Pancreas (tissue), 10 donors: Measurements from ENCODE around the gene OPN1MW3. TPM values are rescaled to one million over a fixed set of nuclear protein-coding genes. Genes with fewer than 3 reads are reported as not detected.
"Not testable (repeated sequence)": the region's sequence is repeated elsewhere in the genome, so short reads cannot be mapped to it uniquely, and the experiment has no call there.

Experiments
- ATAC-seq, 4 donors: fragments of 200-7000 bp; cut with Tn5 transposase; one replicate each; pipeline versions ENCODE4 v1.8.0 to v1.9.1; 2020; ENCODE audit warnings: mild to moderate bottlenecking in 4 of 4, moderate library complexity in 4 of 4
- DNase-seq, 6 donors: peaks; one replicate each; pipeline ENCODE4 v3.0.0-alpha.2; 2020
- FAIRE-seq: peaks from 2 replicates; lab custom pipeline; 2012; peaks lifted over from hg19 to GRCh38; lab: Jason Lieb, UNC
- H3K27ac ChIP-seq, 4 donors: fragments of 200-600 bp; sonication (generic); 1 replicate in 3 of 4; 2 replicates in 1 of 4; pipeline versions ENCODE4 v1.5.0 to v1.8.0; 2020
- H3K27me3 ChIP-seq, 4 donors: fragments of 200-600 bp; one replicate each; pipeline ENCODE4 v1.8.0; 2021
- H3K36me3 ChIP-seq, 3 donors: fragments of 200-600 bp; sonication (generic) in 1 of 3; one replicate each; pipeline versions ENCODE4 v1.5.0 to v1.8.0; 2020 to 2021
- H3K4me1 ChIP-seq, 3 donors: fragments of 200-600 bp; one replicate each; pipeline ENCODE4 v1.8.0; 2021
- H3K4me3 ChIP-seq, 4 donors: fragments of 200-600 bp; sonication (generic) in 2 of 4; one replicate each; pipeline versions ENCODE4 v1.5.0 to v1.8.0; 2020 to 2021
- H3K9me3 ChIP-seq, 4 donors: fragments of 200-600 bp; one replicate each; pipeline ENCODE4 v1.8.0; 2021
- WGBS, 2 donors: extraction: QIAGEN DNeasy Blood & Tissue Kit; methylation state at CpG; one replicate each; pipeline ENCODE4 v1.1.7; 2013; 5-methylcytosine and 5-hydroxymethylcytosine counted together
- intact Hi-C, 3 donors: fragments of 100-400 bp; cut with DNase I; formaldehyde crosslinking; loops; one replicate each; pipeline versions ENCODE4 v1.11.1 to v1.14.2; 2022
- polyA plus RNA-seq, 2 donors: library from polyadenylated mRNA; stranded (reverse); fragments of 200-250 nt; gene quantifications; one replicate each; pipeline ENCODE4 v1.2.3, GENCODE V29; 2013
- total RNA-seq, 6 donors: library from RNA; stranded (reverse); fragmentation: NEBNext Ultra II Directional in 4 of 6; extraction: Animal tissue kit (Norgen Biotek cat#: 25700) in 4 of 6; gene quantifications; one replicate each; pipeline versions ENCODE4 v1.2.1 to v1.2.4, GENCODE V29; 2021 to 2023
- TF ChIP-seq, protein P1 (sequence below), 4 donors: fragments of 200-600 bp; sonication (generic) in 3 of 4; IDR thresholded peaks; one replicate each; pipeline versions ENCODE4 v1.5.0 to v1.8.0; 2021; ENCODE audit warnings: antibody characterized with exemption in 4 of 4
- donor health status: healthy with polysubstance abuse.
- donor health status: DM: no; HTN: no; CAD: no; lungs with moderate emphysema.
- donor health status: DM: no; HTN: no; CAD: no.
- donor health status: control.
- donor health status: control.
- donor health status: Bipolar disorder and iron deficiency.
- donor health status: DM: yes; HTN: yes; CAD: no.
- donor health status: DM: no; HTN: no; CAD: no.
- donor health status: DM: no; HTN: no; CAD: no.
- donor health status: DM: yes; HTN: yes; CAD: no.

OPN1MW3 gene
- total and polyA plus RNA-seq, 8 donors = not detected

DNA sequence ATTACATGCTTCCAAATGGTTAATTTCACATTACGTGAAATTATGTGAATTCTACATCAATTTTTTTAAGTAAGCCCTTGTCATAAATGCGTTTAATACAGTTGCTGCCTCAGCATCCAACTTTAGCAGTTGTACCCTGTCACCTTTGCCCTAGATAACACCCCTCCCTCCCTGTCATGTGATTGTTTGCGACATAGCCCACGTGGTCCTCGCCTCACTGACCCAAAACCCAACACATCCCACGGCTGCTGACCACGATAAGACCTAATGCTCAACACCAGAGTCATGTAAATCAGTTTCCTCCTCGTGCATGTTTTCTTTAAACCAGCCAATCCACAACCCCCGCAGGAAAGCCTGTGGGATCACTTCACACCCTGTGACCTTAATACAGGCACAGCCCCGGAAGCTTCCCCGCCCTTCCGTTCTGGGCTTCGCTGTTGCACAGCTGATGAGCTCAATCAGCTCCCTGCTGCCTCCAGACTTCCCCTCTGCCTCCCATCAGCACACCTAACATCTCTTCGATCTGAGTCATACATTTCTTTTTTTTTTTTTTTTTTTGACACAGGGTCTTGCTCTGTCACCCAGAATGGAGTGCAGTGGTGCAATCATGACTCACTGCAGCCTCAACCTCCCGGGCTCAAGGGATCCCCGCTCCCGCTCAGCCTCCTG, 9.9 kb upstream of the OPN1MW3 start:
- H3K4me3 ChIP-seq, H3K27ac ChIP-seq, H3K4me1 ChIP-seq, H3K9me3 ChIP-seq, H3K36me3 ChIP-seq, DNase-seq, H3K27me3 ChIP-seq, intact Hi-C loops: not testable (repeated sequence)
- ATAC-seq = peak in 3 of 4 donors; percentile 70 to 86 (median 82)
- no CpG with 5 or more reads among the region's 17 CpGs for WGBS, 2 donors
- peak; percentile 93 for FAIRE-seq

DNA sequence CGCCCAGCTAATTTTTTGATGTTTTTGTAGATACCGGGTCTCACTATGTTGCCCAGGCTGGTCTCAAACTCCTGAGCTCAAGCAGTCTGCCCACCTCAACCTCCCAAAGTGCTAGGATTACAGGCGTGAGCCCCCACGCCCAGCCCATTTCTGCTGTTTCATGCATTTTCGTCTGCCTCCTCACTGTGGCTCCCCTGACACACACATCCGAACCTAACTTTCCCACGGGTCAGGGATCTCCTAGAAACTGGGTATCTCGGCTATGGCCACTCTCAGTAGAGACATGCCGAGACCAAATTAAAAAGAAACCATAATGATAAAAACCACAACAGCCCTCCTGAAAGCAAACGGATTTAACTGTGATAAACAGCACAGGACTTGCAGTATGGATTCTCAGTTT, 9.3 kb upstream of the OPN1MW3 start:
- H3K4me1 ChIP-seq, H3K4me3 ChIP-seq, H3K36me3 ChIP-seq, FAIRE-seq, H3K27ac ChIP-seq, intact Hi-C loops, H3K9me3 ChIP-seq, ATAC-seq, H3K27me3 ChIP-seq, DNase-seq: not testable (repeated sequence)
- no CpG with 5 or more reads among the region's 10 CpGs for WGBS, 2 donors

DNA sequence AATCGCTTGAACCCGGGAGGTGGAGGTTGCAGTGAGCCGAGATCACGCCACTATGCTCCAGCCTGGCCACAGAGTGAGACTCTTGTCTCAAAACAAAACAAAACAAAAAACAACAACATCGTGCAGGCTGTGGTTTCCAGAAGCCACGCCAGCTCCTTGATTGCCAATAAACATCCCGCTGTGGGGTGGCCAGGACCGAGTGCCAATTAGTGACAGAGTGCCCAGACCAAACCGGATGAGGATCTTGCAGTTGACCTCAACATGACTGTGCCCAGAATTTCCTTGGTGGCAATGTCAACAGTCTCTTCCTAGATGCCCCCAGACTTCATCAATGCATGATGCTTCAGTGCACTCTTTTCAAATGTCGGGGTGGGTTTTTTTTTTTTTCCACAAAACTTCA, 1.3 kb downstream of the OPN1MW3 start:
- DNase-seq, H3K9me3 ChIP-seq, H3K4me3 ChIP-seq, H3K27me3 ChIP-seq, intact Hi-C loops, H3K27ac ChIP-seq, ATAC-seq, H3K36me3 ChIP-seq, H3K4me1 ChIP-seq, FAIRE-seq: not testable (repeated sequence)
- no CpG with 5 or more reads among the region's 10 CpGs for WGBS, 2 donors

DNA sequence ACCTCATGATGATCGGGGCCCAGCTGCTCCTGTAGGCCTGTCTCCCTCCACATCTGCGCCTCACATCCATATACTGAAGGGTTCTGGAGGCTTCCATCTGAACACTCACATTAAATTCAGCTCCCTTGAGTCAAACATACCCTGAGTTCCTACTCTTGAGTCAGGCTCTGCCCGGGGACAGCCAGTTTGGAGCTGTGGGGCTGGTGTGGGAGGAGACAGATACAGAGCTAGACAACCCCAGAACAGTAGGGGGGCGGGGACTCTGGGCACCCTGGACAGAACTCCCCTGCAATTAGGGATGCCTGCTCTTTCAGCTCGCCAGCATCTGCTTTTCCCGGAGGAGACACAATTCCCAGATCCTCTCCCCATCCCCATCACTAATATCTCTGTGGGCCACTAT, 5.7 kb downstream of the OPN1MW3 start:
- ATAC-seq, H3K4me3 ChIP-seq, H3K27me3 ChIP-seq, H3K36me3 ChIP-seq, H3K27ac ChIP-seq, FAIRE-seq, H3K4me1 ChIP-seq, H3K9me3 ChIP-seq, intact Hi-C loops, DNase-seq: not testable (repeated sequence)
- no CpG with 5 or more reads among the region's 6 CpGs for WGBS, 2 donors

DNA sequence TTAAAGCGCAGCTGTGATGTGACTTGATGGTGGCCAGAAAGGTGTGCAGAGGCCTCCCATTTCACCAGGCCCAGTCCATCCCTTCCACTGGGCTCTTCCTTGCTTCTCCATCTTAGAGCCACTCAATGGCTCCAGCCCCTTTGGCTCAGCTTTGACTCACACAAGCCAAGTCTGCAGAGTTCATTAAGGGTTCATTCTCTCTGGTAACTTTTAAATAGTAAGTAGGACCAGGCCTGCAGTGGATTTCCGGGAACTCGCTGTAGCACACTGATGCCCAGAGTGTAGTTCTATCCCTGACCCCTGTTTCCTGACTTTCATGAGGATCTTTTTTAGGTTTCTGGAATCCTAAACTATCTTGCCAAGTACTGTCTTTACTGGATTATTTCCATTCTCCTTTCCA, 11.9 kb downstream of the OPN1MW3 start:
- H3K4me1 ChIP-seq, ATAC-seq, H3K27ac ChIP-seq, intact Hi-C loops, H3K36me3 ChIP-seq, H3K27me3 ChIP-seq, H3K9me3 ChIP-seq, FAIRE-seq, DNase-seq, H3K4me3 ChIP-seq: not testable (repeated sequence)
- WGBS, 2 donors = no CpG with 5 or more reads among the region's 3 CpGs

DNA sequence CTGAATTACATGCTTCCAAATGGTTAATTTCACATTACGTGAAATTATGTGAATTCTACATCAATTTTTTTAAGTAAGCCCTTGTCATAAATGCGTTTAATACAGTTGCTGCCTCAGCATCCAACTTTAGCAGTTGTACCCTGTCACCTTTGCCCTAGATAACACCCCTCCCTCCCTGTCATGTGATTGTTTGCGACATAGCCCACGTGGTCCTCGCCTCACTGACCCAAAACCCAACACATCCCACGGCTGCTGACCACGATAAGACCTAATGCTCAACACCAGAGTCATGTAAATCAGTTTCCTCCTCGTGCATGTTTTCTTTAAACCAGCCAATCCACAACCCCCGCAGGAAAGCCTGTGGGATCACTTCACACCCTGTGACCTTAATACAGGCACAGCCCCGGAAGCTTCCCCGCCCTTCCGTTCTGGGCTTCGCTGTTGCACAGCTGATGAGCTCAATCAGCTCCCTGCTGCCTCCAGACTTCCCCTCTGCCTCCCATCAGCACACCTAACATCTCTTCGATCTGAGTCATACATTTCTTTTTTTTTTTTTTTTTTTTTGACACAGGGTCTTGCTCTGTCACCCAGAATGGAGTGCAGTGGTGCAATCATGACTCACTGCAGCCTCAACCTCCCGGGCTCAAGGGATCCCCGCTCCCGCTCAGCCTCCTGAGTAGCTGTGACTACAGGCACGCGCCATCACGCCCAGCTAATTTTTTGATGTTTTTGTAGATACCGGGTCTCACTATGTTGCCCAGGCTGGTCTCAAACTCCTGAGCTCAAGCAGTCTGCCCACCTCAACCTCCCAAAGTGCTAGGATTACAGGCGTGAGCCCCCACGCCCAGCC, 27.3 kb downstream of the OPN1MW3 start:
- H3K9me3 ChIP-seq, H3K36me3 ChIP-seq, H3K27ac ChIP-seq, H3K4me3 ChIP-seq, H3K4me1 ChIP-seq, DNase-seq, intact Hi-C loops, H3K27me3 ChIP-seq: not testable (repeated sequence)
- FAIRE-seq = peak; percentile 29
- peak in 3 of 4 donors; percentile 44 to 85 (median 75) for ATAC-seq
- WGBS, 2 donors = no CpG with 5 or more reads among the region's 23 CpGs

DNA sequence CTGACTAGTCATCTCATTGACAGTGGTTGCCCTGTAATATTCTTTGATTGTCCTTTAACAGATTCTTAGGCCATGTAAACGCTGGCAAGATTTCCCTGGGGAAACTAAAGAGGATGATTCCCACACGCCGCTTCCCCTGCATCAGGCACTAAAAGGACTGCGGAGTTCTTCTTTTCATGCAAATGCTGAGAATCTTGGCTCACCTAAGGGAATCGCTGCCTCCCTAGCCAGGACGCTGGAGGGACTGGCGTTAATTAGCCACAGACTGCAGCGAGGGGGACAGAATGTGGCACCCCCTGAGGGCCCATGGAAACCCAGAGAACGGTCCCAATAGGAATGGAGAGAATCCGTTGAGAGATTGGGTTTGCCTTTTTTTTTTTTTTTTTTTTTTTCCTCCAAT, 29.0 kb downstream of the OPN1MW3 start:
- no CpG with 5 or more reads among the region's 10 CpGs for WGBS, 2 donors
- FAIRE-seq, H3K36me3 ChIP-seq, DNase-seq, H3K9me3 ChIP-seq, H3K4me3 ChIP-seq, H3K4me1 ChIP-seq, H3K27me3 ChIP-seq, intact Hi-C loops, ATAC-seq, H3K27ac ChIP-seq: not testable (repeated sequence)

DNA sequence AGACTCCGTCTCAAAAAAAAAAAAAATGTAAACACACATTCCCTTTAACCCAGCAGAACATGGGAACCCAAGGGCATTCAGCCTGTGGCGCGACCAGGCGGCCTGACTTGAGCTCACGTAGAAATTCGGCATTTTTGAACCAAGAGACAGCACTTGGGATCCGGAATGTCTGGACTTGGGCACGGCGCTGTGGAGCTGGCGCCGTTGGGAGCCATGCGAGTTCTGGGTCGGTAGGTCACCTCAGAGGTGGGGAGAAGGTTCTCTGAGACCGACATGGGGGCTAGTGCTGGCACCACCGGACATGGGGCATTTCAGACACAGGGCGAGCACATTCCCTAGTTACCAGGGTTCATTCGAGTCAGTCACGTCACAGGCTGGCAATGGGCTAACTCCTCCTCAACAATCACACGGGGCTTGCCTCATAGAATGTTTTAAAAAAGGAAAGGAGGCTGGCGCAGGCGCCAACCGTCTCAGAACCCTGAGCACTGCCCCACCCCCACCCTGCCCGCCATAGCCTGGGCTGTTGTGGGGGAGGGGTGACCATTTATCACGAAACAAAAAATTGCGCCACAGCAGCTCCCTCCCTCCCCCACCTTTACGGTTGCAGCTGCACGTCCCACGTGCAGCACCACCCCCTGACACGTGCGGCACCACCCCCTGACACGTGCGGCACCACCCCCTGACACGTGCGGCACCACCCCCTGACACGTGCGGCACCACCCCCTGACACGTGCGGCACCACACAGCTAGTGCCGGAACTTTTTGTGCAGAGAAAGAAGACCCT, 37.6 kb downstream of the OPN1MW3 start, which contains the start of gene TEX28:
TSS of gene TEX28 (minus strand) at position 334 of the 784 bp plus-strand sequence. CDS start 3,007 bp downstream, outside the sequence.
- 84 to 88% methylated on average over 36 to 39 of the region's 39 CpGs for WGBS, 2 donors
- DNase-seq (no peak), FAIRE-seq (no peak), ATAC-seq (no peak)
- H3K4me3 ChIP-seq = no peak within 1 kb of the TSS
- no peaks in the 10 kb centered on the region for H3K4me1 ChIP-seq
- no peak within 1 kb of the TSS for H3K27ac ChIP-seq
- TF ChIP-seq, protein P1, sequence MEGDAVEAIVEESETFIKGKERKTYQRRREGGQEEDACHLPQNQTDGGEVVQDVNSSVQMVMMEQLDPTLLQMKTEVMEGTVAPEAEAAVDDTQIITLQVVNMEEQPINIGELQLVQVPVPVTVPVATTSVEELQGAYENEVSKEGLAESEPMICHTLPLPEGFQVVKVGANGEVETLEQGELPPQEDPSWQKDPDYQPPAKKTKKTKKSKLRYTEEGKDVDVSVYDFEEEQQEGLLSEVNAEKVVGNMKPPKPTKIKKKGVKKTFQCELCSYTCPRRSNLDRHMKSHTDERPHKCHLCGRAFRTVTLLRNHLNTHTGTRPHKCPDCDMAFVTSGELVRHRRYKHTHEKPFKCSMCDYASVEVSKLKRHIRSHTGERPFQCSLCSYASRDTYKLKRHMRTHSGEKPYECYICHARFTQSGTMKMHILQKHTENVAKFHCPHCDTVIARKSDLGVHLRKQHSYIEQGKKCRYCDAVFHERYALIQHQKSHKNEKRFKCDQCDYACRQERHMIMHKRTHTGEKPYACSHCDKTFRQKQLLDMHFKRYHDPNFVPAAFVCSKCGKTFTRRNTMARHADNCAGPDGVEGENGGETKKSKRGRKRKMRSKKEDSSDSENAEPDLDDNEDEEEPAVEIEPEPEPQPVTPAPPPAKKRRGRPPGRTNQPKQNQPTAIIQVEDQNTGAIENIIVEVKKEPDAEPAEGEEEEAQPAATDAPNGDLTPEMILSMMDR (IDR thresholded peaks at IDR 0.05) = no peak
- H3K36me3 ChIP-seq = no peaks in the 10 kb centered on the region
- H3K9me3 ChIP-seq = no peaks in the 10 kb centered on the region
- intact Hi-C loops = no loop called here
- no peaks in the 10 kb centered on the region for H3K27me3 ChIP-seq
